ENCODE results near the gene GRID1.

GRID1 gene

GRCh38 chr10:85612378-85612775 lies 754.2 kb downstream of the GRID1 start:
- H3K27ac Mint-ChIP-seq = no peak overlapping the region
- no peaks in the 10 kb centered on the region for H3K9me3 Mint-ChIP-seq
- no peak for TF ChIP-seq CTCF (IDR thresholded peaks at IDR 0.05; ENCODE audit: unreplicated experiment in 3 of 3)
- H3K27me3 Mint-ChIP-seq (ENCODE audit: low read depth) = peaks cover 5% of the 10 kb centered on the region
- H3K4me3 Mint-ChIP-seq = no peak overlapping the region
- H3K36me3 Mint-ChIP-seq (ENCODE audit: low read depth) = no peaks in the 10 kb centered on the region
- H3K4me1 Mint-ChIP-seq = no peaks in the 10 kb centered on the region

- Mint-ChIP-seq H3K9me3 (no peaks in the 10 kb centered on the region), H3K4me1 (no peaks in the 10 kb centered on the region), H3K27me3 (ENCODE audit: low read depth) (peaks cover 3% of the 10 kb centered on the region), H3K36me3 (ENCODE audit: low read depth) (no peaks in the 10 kb centered on the region), H3K4me3 (no peak overlapping the region), H3K27ac (no peak overlapping the region)
- no peak for TF ChIP-seq CTCF (IDR thresholded peaks at IDR 0.05; ENCODE audit: unreplicated experiment in 3 of 3)
These were observed 754.7 kb downstream of the GRID1 start for GRCh38 chr10:85611746-85612377.

GRCh38 chr10:85611093-85611740 lies 755.4 kb downstream of the GRID1 start:
- Mint-ChIP-seq H3K27ac (no peak overlapping the region), H3K27me3 (ENCODE audit: low read depth) (peaks cover 3% of the 10 kb centered on the region), H3K4me3 (no peak overlapping the region), H3K36me3 (ENCODE audit: low read depth) (no peaks in the 10 kb centered on the region), H3K4me1 (no peaks in the 10 kb centered on the region), H3K9me3 (no peaks in the 10 kb centered on the region)
- no peak for TF ChIP-seq CTCF (IDR thresholded peaks at IDR 0.05; ENCODE audit: unreplicated experiment in 3 of 3)

GRCh38 chr10:85610381-85611092 lies 756.1 kb downstream of the GRID1 start:
- H3K27ac Mint-ChIP-seq = no peak overlapping the region
- TF ChIP-seq CTCF (IDR thresholded peaks at IDR 0.05; ENCODE audit: unreplicated experiment in 3 of 3) = no peak
- H3K4me1 Mint-ChIP-seq = no peaks in the 10 kb centered on the region
- no peaks in the 10 kb centered on the region for H3K36me3 Mint-ChIP-seq (ENCODE audit: low read depth)
- no peaks in the 10 kb centered on the region for H3K9me3 Mint-ChIP-seq
- H3K27me3 Mint-ChIP-seq (ENCODE audit: low read depth) = peaks cover 3% of the 10 kb centered on the region
- no peak overlapping the region for H3K4me3 Mint-ChIP-seq

- no peak for TF ChIP-seq CTCF (IDR thresholded peaks at IDR 0.05; ENCODE audit: unreplicated experiment in 3 of 3)
- Mint-ChIP-seq H3K27ac (no peak overlapping the region), H3K4me1 (peaks cover 5% of the 10 kb centered on the region), H3K4me3 (no peak overlapping the region), H3K27me3 (ENCODE audit: low read depth) (peaks cover 3% of the 10 kb centered on the region), H3K9me3 (no peaks in the 10 kb centered on the region), H3K36me3 (ENCODE audit: low read depth) (no peaks in the 10 kb centered on the region)
These were observed 757.1 kb downstream of the GRID1 start for GRCh38 chr10:85609509-85609908.

Measured in nephron (organoid).